NOMO-1 treated with dmso at 0.1 percent for 144 hours (cell line): ENCODE results near the gene RAB43.

ENCODE experiments used
- DNase-seq: peaks from one replicate; lab custom pipeline; 2025; ENCODE audit not compliant: unreplicated experiment; lab: John Stamatoyannopoulos, UW

The RAB43 gene

DNA sequence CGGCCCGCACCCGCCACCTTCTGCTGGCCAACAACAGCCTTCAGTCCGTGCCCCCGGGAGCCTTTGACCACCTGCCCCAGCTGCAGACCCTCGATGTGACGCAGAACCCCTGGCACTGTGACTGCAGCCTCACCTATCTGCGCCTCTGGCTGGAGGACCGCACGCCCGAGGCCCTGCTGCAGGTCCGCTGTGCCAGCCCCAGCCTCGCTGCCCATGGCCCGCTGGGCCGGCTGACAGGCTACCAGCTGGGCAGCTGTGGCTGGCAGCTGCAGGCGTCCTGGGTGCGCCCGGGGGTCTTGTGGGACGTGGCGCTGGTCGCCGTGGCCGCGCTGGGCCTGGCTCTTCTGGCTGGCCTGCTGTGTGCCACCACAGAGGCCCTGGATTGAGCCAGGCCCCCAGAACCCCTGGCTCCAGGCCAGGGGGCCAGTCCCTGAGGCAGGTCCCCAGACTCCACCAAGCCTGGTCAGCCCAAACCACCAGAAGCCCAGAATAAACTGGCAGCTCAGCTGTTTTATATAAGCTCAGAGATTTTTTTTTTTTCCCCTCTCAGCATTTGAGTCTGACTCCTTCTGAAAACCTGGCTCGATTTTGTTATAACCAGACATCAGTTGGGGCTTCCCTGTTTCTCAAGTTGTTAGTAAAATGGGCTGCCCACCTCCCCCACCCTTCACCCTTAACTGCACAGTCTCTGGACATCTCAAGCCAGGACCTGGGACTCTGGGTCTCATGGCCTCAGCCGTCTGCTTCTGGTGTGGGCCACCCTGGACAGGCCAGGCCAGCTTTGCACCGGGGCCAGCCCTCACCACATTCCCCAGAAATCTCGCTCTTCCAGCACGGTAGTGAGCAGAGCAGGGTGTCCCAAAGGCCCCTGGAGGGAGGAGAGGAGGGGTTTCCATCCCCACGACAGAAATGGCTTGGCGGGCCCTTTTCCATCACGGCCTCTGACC is 59.4 kb downstream of the RAB43 start:
- no peak for DNase-seq

DNA sequence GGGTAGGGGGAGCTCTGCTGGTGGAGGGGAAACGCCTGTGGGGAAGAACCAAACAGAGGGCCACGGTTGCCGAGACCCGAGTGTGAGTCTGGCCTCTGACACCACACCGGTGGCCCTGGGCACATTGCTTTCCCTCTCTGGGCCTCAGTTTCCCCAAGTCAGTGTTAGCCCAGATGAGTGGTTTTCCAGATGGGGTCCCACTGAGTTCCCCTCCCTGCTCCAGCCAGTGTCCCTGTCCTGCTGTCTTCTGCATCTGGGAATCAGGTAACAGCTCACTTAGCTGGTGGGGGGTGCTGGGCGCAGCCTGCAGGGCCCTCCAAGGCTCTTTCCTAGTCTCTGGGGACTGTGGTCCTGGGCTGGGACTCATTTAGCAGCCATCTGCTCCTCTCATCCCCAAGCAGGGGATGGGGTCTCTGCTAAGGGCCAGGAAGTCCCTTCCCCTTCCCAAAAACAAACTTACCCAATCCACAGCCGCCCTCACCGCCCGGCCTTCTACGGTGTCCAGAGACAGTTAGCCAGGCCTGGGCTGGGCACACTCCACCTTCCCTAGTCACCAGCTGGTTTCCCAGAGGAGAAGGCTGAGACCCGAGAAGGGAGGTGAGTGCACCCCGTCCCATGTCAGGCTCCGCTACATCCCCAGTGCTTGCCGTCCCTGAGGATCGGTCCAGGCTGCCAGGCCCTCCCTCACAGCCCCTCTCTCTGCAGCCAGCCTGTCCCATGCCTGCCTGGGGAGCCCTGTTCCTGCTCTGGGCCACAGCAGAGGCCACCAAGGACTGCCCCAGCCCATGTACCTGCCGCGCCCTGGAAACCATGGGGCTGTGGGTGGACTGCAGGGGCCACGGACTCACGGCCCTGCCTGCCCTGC is 60.3 kb downstream of the RAB43 start:
- DNase-seq, result no peak

DNA sequence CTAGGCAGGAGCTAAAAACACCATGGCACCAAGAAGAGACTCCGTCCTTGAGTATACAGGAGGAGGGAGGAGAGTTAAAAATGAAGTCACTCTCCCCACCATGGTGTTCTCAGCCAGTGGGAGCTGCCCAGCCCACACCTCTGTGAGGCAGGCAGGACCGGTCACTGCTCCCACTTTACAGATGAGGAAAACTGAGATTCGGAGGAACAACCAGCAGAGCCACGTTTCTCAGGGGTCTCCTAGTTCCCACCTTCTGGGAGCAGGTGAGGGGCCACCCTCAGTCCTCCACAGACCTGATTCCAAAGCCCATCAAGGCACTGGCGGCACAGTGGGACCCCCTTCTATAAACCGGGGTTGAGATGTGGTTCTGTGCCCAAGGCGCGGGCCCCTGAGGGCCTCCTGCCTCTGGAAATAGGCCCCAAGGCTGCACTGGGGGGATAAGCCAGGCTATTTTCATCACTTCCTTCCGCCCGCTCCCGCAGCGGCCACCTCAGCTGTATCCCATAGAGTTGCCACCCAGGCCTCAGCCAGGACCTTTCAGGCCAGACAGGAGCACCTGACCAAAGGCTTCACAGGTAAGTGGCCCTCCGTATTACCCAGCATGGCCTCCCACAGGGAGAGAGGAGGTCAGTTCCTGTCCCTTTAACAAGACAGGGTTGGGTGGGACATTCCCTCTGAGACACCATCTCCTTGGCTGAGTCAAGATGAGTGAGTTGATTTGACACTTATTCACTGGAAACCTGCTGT is 61.2 kb downstream of the RAB43 start, which contains the start of gene GP9:
Gene GP9, plus strand, starts transcription at position 504 of the 747 bp plus-strand sequence. CDS start 961 bp downstream, outside the sequence.
- no peak for DNase-seq

DNA sequence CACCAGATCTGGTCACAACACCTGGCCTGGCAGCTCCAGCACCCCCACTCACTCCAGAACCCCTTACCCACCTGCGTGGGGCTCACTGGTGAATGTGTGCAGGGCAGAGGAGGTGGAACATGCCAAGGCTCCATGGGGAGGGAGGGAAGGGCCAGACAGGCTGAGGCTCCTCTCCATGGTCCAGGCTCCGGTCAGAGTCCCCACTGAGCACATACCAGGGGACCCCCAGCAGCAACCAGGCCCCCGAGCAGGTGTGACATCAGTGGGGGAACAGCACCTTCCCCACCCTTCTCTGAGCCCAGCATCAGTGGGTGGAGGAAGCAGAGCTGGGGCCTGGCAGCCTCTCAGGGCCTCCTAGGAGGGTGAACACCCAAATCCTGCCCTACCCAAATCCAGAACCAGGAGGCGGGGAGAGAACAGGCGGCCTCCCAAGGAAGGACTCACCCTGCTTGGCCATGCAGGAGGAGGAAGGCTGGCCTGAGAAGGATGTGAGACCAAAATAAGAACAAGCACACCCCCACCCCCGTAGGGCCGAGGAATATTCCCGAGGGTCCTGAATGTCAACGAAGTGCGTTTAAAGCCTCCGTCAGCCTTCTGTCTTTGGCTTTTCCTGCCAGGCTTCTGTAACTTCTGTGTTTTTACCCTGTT is 62.2 kb downstream of the RAB43 start:
- no peak for DNase-seq

DNA sequence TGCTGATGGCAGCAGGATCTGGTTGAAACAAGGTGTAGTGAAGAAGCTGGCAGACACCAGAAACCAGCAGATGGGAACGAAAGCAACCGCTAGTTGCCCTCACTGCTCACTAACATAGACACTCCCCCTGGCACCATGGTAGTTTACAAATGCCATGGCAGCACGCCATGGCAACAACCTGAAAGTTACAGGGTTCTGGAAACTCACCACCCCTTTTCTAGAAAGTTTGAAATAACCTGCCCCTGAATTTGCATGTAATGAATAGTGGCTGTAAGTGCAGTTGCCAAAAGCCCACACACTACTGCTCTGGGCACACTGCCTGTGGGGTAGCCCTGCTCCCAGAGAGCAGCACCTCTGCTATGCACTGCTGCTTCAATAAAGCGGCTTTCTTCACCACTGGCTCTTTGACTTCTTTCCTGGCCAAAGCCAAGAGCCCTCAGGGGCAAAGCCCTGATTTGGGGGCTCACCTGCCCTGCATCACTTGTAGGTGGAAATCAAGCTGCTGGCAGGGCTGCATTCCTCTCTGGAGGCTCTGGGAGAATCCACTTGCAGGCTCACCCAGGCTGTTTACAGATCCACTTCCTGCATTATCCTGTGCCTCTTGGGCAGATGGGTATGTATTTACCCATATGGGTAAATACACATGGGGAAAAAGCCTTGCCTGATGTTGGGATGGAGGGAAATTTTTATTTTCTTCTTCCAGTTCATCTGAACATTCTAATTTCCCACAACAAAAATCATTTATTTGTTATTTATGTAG is 63.0 kb downstream of the RAB43 start:
- DNase-seq, result no peak

DNA sequence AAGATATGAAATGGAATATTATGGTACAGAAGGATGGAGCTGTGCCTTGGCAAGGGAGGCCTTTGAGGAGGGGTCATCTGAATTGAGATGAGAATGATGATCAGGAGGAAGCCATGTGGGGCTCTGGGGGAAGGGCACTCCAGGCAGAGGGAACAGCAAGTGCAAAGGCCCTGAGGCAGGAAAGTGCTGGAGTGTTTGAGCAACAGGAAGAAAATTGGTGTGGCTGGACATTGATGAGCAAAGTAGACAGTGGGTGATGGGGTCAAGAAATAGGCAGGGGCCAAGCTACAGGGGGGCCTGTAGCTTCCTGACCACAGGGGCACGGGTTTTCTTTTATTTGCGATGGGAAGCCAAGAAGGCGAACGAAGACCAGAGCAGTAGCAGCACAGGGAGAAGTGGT is 64.4 kb downstream of the RAB43 start:
- DNase-seq, result no peak

DNA sequence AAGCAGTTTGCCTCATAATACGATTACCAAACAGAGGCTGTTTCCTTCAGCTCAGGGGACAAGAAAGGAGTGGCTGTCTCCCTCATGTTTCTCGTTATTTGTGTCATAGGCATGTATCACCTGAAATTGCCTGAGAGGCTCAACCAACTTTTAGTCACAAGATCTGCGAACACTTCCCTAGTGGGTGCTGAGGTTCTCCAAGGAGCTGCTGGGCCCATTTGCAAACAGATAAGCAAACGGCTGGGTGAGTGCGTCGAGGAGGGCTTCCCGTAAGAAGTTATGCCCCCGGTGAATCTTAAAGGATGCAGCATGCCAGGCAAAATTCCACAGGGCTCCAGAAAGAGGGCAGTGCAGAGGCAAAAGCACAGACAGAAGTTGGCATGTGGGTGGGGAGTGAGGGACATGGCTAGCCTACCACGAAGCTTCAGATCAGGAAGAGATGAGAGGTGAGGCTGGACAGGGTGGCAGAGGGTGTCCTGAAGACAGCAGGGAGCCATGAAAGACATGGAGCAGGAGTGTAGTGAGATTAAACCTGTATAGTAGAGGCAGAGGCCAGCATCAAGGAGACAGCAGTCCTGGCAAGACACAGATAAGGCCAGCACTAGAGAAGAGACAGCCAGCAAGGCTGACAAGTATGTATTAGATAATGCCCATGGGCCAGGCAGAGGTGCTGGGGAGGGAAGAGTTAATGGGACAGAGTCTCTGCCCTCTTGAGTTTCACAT is 65.0 kb downstream of the RAB43 start:
- no peak for DNase-seq

DNA sequence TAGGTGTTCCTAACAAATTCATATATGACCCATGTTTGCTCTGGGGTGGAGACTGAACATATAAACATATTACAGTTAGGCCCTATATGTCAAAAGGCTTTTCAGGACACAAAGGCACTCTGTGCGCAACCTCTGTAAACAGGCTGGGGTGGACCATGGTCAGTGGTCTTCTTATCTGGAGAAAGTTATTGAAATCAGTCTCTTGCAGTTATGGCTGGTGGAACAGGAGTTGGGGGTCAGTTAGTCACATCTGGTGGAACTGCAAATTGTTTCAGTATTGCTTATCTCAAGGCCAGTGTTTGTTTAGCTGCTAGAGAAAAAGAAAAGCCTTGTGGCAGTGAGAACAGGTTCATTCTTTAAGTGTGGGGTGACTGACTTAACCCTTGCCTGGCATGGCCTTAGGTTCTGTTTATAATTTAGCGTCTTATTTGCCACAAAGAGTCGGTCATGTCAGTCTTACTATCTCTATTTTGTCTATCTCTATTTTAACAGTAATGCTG is 66.9 kb downstream of the RAB43 start:
- no peak for DNase-seq

DNA sequence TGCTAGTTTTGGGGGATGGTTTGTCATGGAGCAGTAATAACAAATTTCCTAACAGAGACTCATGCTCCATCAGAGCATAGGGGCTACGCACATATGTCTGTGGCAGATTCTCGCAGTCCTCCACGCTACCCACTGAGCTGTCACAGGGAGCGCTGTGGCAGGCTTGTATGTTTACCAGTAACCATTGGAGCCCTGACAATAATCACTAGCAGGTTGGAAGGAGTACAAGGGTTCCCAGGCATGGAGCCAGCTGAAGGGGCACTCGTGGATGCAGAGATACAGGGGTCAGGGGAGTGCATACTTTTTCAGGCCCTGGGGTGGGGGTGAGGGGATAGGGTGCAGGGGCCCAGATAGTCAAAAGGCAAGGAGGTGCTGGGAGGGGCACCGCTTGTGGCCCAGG is 68.9 kb downstream of the RAB43 start:
- DNase-seq, result no peak

DNA sequence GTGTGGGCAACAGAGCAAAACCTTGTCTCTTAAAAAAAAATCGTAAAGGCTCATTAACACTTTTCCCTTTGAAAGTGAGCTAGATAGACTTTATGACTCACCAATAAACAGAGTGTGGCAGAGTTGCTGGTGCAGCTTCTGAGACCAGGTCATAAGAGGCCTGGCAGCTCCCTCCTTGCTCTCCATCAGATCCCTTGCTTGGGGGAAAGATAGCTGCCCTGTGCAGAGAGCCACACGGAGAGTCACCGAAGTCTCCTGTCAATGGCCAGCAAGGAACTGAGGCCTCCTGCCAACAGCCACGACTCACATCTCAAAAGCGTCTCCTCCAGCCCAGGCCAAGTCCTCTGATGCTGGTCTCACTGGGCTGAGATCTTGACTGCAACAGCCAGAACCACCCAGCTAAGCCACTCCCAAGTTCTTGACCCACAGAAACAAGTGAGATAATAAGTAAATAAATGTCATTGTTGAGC is 69.7 kb downstream of the RAB43 start:
- no peak for DNase-seq

DNA sequence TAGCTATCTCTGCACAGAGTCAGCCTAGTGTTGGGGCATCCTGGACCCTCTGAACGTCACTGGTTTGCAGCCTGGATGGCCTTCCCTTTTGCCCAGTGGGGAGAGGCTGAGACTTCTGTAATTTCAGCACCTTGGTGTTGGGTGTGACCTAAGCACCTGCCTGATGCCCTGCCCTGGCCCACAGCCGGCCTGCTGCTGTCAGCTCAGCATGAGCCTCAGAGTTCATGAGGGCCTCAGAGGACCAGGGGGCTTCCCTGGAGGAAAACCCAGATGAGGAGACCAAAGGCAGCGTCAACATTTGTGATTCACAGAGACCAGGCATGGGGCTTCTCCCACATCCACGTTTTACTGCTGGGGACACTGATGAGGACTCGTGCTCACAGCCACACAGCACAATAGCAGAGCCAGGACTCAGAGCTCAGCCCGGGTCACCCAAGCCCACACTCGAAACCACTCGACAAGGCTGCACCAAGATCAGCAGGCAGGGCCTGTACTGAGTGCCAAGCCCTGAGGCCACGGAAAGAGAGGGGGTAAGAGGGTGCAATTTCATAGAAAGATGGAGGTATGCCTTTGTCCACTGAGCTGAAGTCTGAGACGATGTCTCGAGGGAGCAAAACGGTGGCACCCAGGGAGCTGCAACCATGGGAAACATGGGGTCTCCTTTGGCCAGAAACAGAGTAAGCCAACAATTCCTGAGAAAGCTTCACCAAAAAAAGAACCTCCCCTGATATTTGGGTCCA is 70.9 kb downstream of the RAB43 start:
- no peak for DNase-seq

DNA sequence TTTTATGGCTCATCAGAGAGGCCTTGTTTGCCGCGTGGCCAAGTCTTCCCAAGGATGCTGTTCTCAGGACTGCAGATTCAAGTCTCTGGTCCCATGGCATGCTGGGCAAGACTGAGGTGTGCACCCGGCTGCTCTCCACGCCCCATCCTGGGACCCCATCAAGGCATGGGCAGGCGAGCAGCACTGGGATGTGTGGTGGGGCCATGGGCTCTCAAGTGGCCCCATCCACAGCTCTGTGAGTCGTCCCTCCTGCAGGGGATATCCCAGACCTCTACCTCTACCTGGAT is 74.1 kb downstream of the RAB43 start:
- DNase-seq, result no peak

DNA sequence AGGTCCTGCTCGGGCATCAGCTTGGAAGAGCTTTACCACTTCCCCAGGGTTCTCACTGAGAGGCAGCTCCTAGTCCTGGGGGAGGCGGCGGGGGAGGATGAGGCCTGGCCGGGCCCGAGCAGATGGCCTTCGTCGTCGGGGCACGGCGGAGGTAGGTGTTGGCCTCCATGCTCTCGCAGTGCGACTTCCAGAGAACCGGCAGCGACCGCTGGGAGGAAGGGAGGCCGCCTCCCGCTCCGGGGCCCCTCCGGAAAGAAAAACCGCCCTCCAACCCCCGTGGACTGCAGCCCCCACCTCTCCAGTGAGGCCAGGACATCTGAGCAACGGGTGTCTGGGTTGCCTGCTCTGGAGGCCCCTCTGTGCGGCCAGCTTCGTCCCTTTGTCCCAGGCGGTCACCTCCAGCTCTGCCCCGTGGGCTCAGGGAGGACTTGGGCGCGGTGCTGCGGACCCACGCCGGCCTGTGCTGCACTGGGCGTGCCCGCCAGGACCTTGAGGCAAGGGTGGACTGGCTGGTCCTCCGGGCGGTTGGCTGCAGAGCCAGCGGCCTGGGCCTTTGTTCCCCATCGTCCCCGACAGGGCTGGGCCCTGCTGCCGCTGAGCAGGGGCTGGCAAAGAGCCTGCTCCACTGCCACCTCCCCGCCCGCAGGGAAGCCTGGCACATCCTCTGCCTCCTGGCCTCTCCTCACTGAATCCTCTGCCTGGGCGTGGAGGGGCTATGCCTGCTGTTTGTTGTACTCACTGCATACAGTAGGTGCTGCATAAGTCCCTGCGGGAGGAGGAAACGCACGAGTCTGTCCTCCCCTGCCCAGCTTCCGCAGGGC is 74.7 kb downstream of the RAB43 start:
- DNase-seq, result no peak

DNA sequence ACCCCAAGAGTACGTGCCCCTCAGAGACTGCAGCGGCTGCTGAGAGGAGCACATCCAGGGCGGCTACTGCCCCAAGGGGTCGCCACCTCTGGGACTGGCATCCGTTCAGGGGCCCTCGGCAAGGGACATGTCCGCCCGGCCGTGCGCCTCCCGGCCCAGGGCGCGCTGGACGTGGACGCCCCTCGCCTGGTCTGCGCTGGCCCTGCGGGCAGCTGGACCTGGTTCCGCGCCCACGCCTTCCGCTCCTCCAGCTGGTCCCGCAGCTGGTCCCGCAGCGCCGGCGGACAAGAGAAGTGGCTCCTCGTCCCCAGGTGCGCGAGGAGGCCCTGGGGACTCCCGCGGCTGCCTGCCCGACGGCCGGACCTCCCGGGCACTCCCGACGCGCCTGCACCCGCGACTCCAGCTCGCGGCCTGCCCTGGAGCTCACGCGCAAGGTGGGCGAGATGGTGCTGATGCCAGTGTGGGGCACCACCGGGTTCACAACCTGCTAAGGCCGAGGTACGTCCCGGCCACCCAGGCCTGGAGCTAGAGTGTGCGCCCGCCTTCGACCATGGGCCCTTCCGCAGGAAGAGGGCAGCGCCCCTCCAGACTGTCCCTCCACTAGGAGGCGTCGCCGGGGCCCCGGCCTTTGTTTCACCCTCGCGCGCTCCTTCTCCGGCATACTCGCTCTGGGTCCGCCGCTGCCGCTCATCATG is 75.4 kb downstream of the RAB43 start:
- DNase-seq, result no peak

DNA sequence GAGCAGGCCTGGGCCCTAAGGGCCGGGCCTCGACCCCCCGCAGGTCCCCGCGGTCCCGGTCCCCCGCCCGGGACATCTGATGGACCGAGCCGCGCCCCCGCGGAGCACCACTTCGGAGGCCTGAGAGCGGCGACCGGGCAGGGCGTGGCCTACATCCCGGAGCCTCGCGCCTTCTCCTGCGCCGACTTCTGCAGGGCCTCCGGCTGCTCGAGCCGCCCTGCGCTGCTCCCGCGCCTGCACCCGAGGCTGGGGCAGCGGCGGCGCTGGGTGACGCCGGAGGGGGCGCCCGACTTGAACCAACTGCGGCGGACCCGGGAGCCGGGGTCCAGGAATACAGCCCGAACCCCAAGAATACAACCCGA is 75.9 kb downstream of the RAB43 start:
- DNase-seq, result no peak

DNA sequence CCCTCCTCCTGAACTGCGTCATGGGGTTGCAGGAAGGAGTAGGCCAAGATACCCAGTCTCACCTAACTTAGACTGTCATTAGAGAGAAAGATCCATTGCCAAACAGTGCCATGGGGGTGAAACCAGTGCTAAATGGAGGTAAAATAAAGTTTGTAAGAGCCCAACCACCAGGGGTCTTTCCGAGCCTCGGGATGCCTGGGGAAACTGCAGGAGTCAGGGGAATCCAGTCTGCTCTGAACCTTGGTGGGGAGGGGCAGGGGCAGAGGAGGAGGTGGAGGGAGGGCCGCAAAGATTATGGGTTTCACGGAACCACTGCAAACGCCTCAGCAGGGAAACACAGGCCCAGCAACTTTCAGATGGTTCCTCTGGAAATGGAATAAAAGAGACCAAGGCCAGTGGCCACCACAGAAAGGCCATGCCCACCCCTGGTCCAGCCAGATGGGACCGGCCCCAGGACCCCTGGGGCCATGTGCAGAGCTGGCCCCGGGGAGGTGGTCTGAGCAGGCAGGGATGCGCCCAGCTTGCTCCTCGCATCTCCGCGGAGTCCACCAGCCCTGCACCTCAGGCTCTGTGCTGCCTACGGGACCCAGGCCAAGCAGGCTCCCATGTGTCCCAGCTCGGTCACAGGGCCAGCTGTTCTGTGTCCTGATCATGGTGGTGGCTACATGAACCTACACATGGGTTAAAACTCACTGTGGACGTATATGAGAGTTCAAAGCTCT is 80.9 kb downstream of the RAB43 start:
- DNase-seq, result no peak

DNA sequence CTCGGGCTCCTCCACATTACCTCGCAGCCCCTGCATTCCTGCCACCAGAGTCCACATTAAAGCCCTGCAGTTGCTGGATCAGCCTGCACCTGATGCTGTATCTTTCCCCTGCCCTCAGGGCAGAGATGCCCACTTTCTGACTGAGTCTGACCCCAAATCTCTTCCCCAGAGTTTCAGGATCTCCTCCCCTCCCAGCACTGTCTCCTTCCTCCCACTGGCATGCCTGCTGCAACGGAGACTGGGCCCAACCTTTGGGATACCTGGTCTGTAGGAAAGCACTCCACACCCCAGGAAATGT is 81.6 kb downstream of the RAB43 start:
- no peak for DNase-seq
